ENCODE results near the gene ZNF787. TPM values are rescaled to one million over a fixed set of nuclear protein-coding genes. Genes with fewer than 3 reads are reported as not detected.

Gene ZNF787
- total and polyA plus RNA-seq, 2 of the 4 experiments (the other 2 are of a cell fraction): 4.8 to 11.2 TPM

DNA sequence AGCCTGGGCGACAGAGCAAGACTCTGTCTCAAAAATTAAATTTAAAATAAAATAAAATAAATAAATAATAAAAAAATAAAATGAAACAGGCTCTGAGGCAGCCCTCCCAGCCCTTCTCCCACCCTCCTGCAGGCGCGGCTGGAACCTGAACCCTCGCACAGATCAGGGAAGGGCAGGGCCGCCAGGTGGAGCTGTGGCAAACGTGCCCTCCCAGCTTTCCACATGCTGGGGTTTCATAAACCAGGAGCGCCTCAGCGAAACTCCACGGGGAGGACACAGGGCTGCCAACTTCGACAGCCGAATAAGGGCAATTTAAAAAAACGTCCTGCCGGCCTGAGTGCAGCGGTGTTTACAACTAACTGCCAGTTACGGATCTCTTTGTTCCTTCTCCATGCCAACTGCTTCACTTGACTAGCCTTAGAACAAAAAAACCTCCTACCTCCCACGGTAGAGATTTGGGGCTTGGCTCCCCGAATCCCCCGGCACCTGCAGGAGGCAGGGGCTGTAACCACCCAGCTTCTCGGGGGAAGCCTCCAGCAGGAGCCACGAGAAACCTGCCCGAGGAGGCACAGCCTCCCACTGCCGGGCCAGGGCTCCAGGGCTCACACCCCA lies 15.9 kb downstream of the ZNF787 start:
- DNase-seq: peak; percentile 33
- ChIA-PET CTCF (interaction anchor here (0.6 kb wide), 1 partner anchor 24 kb away, joined by 4 read pairs; no protein-coding TSS in a partner anchor), POLR2A (ENCODE audit: unreplicated experiment) (no interaction called here)
- ATAC-seq (ENCODE audit: low read depth): peak; percentile 44
- Histone ChIP-seq H3K23ac (ENCODE audit: low read depth, low read length) (no peak overlapping the region), H3K9me1 (ENCODE audit: insufficient read depth, low read length) (peaks cover 2% of the 10 kb centered on the region; the same call in 1 of the 2 replicates), H3K4me1 (ENCODE audit: control insufficient read depth, insufficient read depth, low read length) (peaks cover 13% of the 10 kb centered on the region; the same call in 1 of the 2 replicates), H3K56ac (ENCODE audit: extremely low read depth, insufficient read depth, low read length) (no peak overlapping the region), H3K4ac (ENCODE audit: low read depth, low read length) (no peak overlapping the region), H2BK120ac (ENCODE audit: low read depth, low read length) (no peak overlapping the region), H4K5ac (ENCODE audit: low read depth, low read length) (no peak overlapping the region; the same call in 1 of the 2 replicates), H2BK5ac (ENCODE audit: low read depth, low read length, poor library complexity, severe bottlenecking) (no peak overlapping the region), H3K18ac (ENCODE audit: low read depth, low read length) (no peak overlapping the region), H2BK15ac (ENCODE audit: low read depth, low read length) (no peak overlapping the region), H3K9ac (ENCODE audit: low read depth, low read length) (no peak overlapping the region), H4K8ac (ENCODE audit: low read depth in 2 of 2, low read length in 2 of 2) (no peak overlapping the region), H2AK5ac (ENCODE audit: low read depth, low read length) (no peak overlapping the region), H4K91ac (ENCODE audit: insufficient read depth, low read depth, low read length) (no peak overlapping the region), H3K36me3 (ENCODE audit: control insufficient read depth, insufficient read depth, low read length) (peaks cover 15% of the 10 kb centered on the region), H4K20me1 (ENCODE audit: insufficient read depth, low read length) (peaks cover 66% of the 10 kb centered on the region), H3K27ac (ENCODE audit: insufficient read depth, low read length) (no peak overlapping the region), H2AK9ac (replicated peaks; ENCODE audit: low read depth, low read length, poor library complexity) (no peak overlapping the region), H2AFZ (replicated peaks; ENCODE audit: low read length, poor library complexity) (no peak overlapping the region), H3K79me1 (ENCODE audit: low read depth in 1 of 2, low read length in 2 of 2) (peaks cover 3 to 35% of the 10 kb centered on the region in 2 experiments; a peak in 3 of 4 replicates), H3K9me3 (ENCODE audit: control insufficient read depth, insufficient read depth, low read length) (no peaks in the 10 kb centered on the region), H3K27me3 (ENCODE audit: control insufficient read depth, insufficient read depth, low read length) (no peaks in the 10 kb centered on the region), H2BK20ac (ENCODE audit: low read depth, low read length) (no peak overlapping the region), H3K4me3 (ENCODE audit: insufficient read depth, low read depth, low read length) (no peak overlapping the region), H3K4me2 (ENCODE audit: low read depth, low read length) (no peak overlapping the region), H3K14ac (replicated peaks; ENCODE audit: low read depth, low read length) (no peak overlapping the region)
- 70% methylated on average over 8 of the region's 22 CpGs; no CpG with 5 or more reads in 1 of the 2 experiments for WGBS, 2 experiments (ENCODE audit: extremely low coverage in 2 of 2, insufficient read length in 1 of 2)
- intact Hi-C loops (cut with micrococcal nuclease) (no loop called here), in situ Hi-C loops (cut with MboI; ENCODE audit: low sequenced_read_pairs) (no loop called here), dilution Hi-C loops (cut with HindIII; ENCODE audit: low sequenced_read_pairs, unreplicated experiment) (no loop called here)
- BruUV-seq (replicated peaks): no TSS peak
- TF ChIP-seq, protein P1, sequence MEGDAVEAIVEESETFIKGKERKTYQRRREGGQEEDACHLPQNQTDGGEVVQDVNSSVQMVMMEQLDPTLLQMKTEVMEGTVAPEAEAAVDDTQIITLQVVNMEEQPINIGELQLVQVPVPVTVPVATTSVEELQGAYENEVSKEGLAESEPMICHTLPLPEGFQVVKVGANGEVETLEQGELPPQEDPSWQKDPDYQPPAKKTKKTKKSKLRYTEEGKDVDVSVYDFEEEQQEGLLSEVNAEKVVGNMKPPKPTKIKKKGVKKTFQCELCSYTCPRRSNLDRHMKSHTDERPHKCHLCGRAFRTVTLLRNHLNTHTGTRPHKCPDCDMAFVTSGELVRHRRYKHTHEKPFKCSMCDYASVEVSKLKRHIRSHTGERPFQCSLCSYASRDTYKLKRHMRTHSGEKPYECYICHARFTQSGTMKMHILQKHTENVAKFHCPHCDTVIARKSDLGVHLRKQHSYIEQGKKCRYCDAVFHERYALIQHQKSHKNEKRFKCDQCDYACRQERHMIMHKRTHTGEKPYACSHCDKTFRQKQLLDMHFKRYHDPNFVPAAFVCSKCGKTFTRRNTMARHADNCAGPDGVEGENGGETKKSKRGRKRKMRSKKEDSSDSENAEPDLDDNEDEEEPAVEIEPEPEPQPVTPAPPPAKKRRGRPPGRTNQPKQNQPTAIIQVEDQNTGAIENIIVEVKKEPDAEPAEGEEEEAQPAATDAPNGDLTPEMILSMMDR (conservative IDR thresholded peaks at IDR 0.05; ENCODE audit: low read depth, low read length): peak; percentile 36
- TF ChIP-seq, protein P2, sequence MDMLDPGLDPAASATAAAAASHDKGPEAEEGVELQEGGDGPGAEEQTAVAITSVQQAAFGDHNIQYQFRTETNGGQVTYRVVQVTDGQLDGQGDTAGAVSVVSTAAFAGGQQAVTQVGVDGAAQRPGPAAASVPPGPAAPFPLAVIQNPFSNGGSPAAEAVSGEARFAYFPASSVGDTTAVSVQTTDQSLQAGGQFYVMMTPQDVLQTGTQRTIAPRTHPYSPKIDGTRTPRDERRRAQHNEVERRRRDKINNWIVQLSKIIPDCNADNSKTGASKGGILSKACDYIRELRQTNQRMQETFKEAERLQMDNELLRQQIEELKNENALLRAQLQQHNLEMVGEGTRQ (IDR thresholded peaks at IDR 0.05; ENCODE audit: low read depth, low read length): no peak
- peak; percentile 41; the same call in 1 of the 2 replicates for TF ChIP-seq RAD21 (IDR thresholded peaks at IDR 0.05; ENCODE audit: low read length)
- peak; percentile 31; the same call in 1 of the 2 replicates for TF ChIP-seq SMC3 (IDR thresholded peaks at IDR 0.05; ENCODE audit: low read depth, low read length)

Measured in IMR-90 (cell line).